ENCODE measurements around the gene DPAGT1. TPM values are rescaled to one million over a fixed set of nuclear protein-coding genes. Genes with fewer than 3 reads are reported as not detected.
A peak's percentile ranks its signal among the peaks of the same experiment; 100 is the strongest.

DPAGT1 gene
- total and polyA plus RNA-seq, 2 donors (not counting 3 experiments of a cell fraction or from before 2014, with no cell fraction given) = 62.0 to 203 TPM

- BruUV-seq (replicated peaks) = no TSS peak
- Histone ChIP-seq H3K27me3 (ENCODE audit: control insufficient read depth in 2 of 2, insufficient read depth in 2 of 2, low read length in 2 of 2) (no peaks in the 10 kb centered on the region), H3K9me1 (replicated peaks; ENCODE audit: control insufficient read depth, extremely low read depth, insufficient read depth, low read length) (no peaks in the 10 kb centered on the region), H3K4me3 (replicated peaks in 1 of 3; ENCODE audit: insufficient read depth in 1 of 3, low read depth in 1 of 3, low read length in 3 of 3) (peak overlapping the region; percentile 70 to 95 (median 90)), H3K79me2 (ENCODE audit: control insufficient read depth, insufficient read depth, low read length) (peaks cover 34% of the 10 kb centered on the region), H2AFZ (ENCODE audit: low read depth, low read length) (no peak overlapping the region), H3K27ac (ENCODE audit: insufficient read depth, low read depth, low read length) (peak overlapping the region; percentile 59), H3K9ac (replicated peaks; ENCODE audit: extremely low read depth, insufficient read depth, low read length) (peak overlapping the region; percentile 84), H4K20me1 (replicated peaks; ENCODE audit: control insufficient read depth, extremely low read depth, insufficient read depth, low read length) (peaks cover 2% of the 10 kb centered on the region), H3K36me3 (ENCODE audit: control insufficient read depth in 2 of 2, extremely low read depth in 1 of 2, insufficient read depth in 2 of 2, low read length in 2 of 2) (peaks cover 10 to 22% of the 10 kb centered on the region in 2 experiments), H3K4me1 (ENCODE audit: control insufficient read depth, extremely low read depth, insufficient read depth, low read length) (peaks cover 22% of the 10 kb centered on the region), H3K4me2 (ENCODE audit: insufficient read depth, low read length) (peak overlapping the region; percentile 52), H3K9me3 (replicated peaks; ENCODE audit: control insufficient read depth, insufficient read depth, low read length) (no peaks in the 10 kb centered on the region)
- ChIA-PET POLR2A (interaction anchor here (0.6 to 2.7 kb wide), 12 partner anchors 10 to 243 kb away, joined by 3 to 23 read pairs (median 8); partner anchors contain the start of genes C2CD2L, HINFP, HMBS and MCAM), CTCF (interaction anchor here (0.8 to 2.6 kb wide), 15 partner anchors 9 to 244 kb away, joined by 3 to 19 read pairs (median 3); partner anchors contain the start of genes HINFP, HMBS and VPS11)
- intact Hi-C loops (cut with micrococcal nuclease) (loop anchor here (1.0 to 2.0 kb wide), 9 partner anchors 9 to 244 kb away; partner anchors contain the start of genes C2CD2L, HYOU1, RNF26 and RPS25), dilution Hi-C loops (cut with MboI; ENCODE audit: extremely low pct_ligation_motif_present, low sequenced_read_pairs) (no loop called here)
- TF ChIP-seq, protein P1, sequence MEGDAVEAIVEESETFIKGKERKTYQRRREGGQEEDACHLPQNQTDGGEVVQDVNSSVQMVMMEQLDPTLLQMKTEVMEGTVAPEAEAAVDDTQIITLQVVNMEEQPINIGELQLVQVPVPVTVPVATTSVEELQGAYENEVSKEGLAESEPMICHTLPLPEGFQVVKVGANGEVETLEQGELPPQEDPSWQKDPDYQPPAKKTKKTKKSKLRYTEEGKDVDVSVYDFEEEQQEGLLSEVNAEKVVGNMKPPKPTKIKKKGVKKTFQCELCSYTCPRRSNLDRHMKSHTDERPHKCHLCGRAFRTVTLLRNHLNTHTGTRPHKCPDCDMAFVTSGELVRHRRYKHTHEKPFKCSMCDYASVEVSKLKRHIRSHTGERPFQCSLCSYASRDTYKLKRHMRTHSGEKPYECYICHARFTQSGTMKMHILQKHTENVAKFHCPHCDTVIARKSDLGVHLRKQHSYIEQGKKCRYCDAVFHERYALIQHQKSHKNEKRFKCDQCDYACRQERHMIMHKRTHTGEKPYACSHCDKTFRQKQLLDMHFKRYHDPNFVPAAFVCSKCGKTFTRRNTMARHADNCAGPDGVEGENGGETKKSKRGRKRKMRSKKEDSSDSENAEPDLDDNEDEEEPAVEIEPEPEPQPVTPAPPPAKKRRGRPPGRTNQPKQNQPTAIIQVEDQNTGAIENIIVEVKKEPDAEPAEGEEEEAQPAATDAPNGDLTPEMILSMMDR (IDR thresholded peaks at IDR 0.05; ENCODE audit: extremely low read depth in 1 of 2, insufficient read depth in 1 of 2, low read depth in 1 of 2, low read length in 2 of 2) = peak; percentile 59 to 89
- TF ChIP-seq POLR2A (IDR thresholded peaks at IDR 0.05; ENCODE audit: low read depth, low read length) = no peak
- DNase-seq (ENCODE audit: low read depth, low spot score) = peak; percentile 82
- FAIRE-seq = peak; percentile 52
Measured at GRCh38 chr11:119094816-119095065, 6.9 kb downstream of the DPAGT1 start.

- no peaks in the 10 kb centered on the region for H3K27me3 ChIP-seq (ENCODE audit: control insufficient read depth in 2 of 2, insufficient read depth in 2 of 2, low read length in 2 of 2)
- peaks cover 10 to 22% of the 10 kb centered on the region in 2 experiments for H3K36me3 ChIP-seq (ENCODE audit: control insufficient read depth in 2 of 2, extremely low read depth in 1 of 2, insufficient read depth in 2 of 2, low read length in 2 of 2)
- intact Hi-C loops (cut with micrococcal nuclease) = loop anchor here (1.0 to 2.0 kb wide), 5 partner anchors 9 to 245 kb away; partner anchors contain the start of genes RPS25, TRAPPC4 and VPS11
- H3K4me3 ChIP-seq (replicated peaks in 1 of 3; ENCODE audit: insufficient read depth in 1 of 3, low read depth in 1 of 3, low read length in 3 of 3) = peak overlapping the region; percentile 70 to 95 (median 90)
- no peak overlapping the region for H2AFZ ChIP-seq (ENCODE audit: low read depth, low read length)
- H3K9ac ChIP-seq (replicated peaks; ENCODE audit: extremely low read depth, insufficient read depth, low read length) = peak overlapping the region; percentile 84
- H3K4me1 ChIP-seq (ENCODE audit: control insufficient read depth, extremely low read depth, insufficient read depth, low read length) = peaks cover 22% of the 10 kb centered on the region
- H3K9me1 ChIP-seq (replicated peaks; ENCODE audit: control insufficient read depth, extremely low read depth, insufficient read depth, low read length) = no peaks in the 10 kb centered on the region
- H3K27ac ChIP-seq (ENCODE audit: insufficient read depth, low read depth, low read length) = peak overlapping the region; percentile 59
- CTCF ChIA-PET = interaction anchor here (0.8 to 2.6 kb wide), 15 partner anchors 9 to 245 kb away, joined by 3 to 19 read pairs (median 3); partner anchors contain the start of genes HINFP, HMBS and VPS11
- H3K79me2 ChIP-seq (ENCODE audit: control insufficient read depth, insufficient read depth, low read length) = peaks cover 33% of the 10 kb centered on the region
- H3K9me3 ChIP-seq (replicated peaks; ENCODE audit: control insufficient read depth, insufficient read depth, low read length) = no peaks in the 10 kb centered on the region
- peak overlapping the region; percentile 95 for H3K4me2 ChIP-seq (ENCODE audit: insufficient read depth, low read length)
- FAIRE-seq (peak; percentile 71), DNase-seq (ENCODE audit: low read depth, low spot score) (peak; percentile 63)
- POLR2A ChIA-PET = interaction anchor here (0.6 to 2.7 kb wide), 12 partner anchors 9 to 244 kb away, joined by 3 to 23 read pairs (median 8); partner anchors contain the start of genes C2CD2L, HINFP, HMBS and MCAM
- dilution Hi-C loops (cut with MboI; ENCODE audit: extremely low pct_ligation_motif_present, low sequenced_read_pairs) = no loop called here
- no peak for TF ChIP-seq MYC (IDR thresholded peaks at IDR 0.05; ENCODE audit: low read depth, low read length)
- TF ChIP-seq FOS (IDR thresholded peaks at IDR 0.05; ENCODE audit: borderline replicate concordance, insufficient read depth, low read length) = peak; percentile 15
- H4K20me1 ChIP-seq (replicated peaks; ENCODE audit: control insufficient read depth, extremely low read depth, insufficient read depth, low read length) = peaks cover 2% of the 10 kb centered on the region
- BruUV-seq (replicated peaks) = no TSS peak
Measured at GRCh38 chr11:119093942-119094815, 7.5 kb downstream of the DPAGT1 start.
